ENCODE data around the gene MUC4.

DNA sequence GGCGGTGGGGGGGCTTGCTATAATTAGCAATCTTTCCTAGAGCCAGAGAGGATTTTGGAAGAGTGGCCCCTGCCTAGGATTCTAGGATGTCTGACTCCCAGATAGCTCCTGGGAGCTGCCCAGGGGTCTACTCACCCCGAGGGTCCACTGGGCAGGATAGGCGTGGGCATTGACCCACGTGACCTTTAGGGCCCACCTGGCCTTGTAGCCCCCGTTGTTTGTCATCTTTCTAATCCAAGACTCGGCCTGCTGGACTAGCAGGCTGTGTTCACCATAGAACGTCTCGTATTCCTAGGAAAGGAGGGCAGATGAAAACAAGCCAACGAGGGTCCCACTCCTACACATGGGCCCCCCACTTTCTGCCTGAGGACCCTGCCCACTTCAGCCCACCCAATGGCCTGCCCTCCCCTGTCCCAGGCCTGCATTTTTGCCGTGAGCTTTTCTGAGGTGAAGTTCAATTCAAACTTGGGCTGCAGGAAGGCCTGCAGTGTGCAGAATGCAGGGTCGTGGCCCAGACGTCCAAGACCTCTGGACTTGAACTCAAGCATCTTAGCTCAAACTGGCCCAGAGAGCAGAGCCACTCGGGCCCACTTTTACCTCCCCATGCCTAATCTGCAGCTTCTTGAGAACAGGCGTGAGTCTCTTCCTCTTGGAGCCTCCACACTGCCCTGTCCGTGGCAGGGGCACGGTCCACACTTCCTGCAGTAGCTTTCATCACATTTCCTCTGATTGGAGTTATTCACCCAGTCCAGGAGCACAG is 41.5 kb downstream of the MUC4 start:
- TF ChIP-seq POLR2AphosphoS5 (IDR thresholded peaks at IDR 0.05; ENCODE audit: low read depth, low read length) (no peak), POLR2A (IDR thresholded peaks at IDR 0.05; ENCODE audit: low read depth, low read length) (no peak), TAF1 (IDR thresholded peaks at IDR 0.05; ENCODE audit: low read depth, low read length) (no peak), SPI1 (IDR thresholded peaks at IDR 0.05; ENCODE audit: low read depth, low read length) (no peak), PAX5 (IDR thresholded peaks at IDR 0.05; ENCODE audit: insufficient read depth, low read length, severe bottlenecking) (no peak), POU2F2 (IDR thresholded peaks at IDR 0.05; ENCODE audit: low read depth, low read length) (no peak)

Data from GM12891 (cell line).